ENCODE data around the gene OCRL.

DNA sequence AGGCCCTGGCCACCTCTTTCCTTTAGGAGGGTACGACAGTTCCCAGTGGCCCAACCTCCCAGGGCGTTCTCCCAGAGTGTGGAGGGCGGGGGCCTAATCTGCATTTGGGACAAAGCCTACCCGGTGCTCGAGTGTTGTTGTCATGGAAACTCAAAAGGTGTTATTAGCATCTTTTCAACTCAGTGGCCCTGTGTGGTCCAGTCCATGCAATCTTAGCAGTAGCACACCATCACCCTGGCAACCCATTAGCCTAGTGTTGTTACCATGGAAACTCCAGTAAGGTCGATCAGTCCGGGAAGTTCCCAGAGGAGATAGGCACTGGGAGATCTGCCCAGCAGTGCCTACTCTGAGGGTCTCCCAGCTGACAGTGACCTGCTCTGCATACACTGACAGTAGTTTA lies 94.5 kb downstream of the OCRL start:
- no peak for TF ChIP-seq EZH2 (IDR thresholded peaks at IDR 0.05)
- TF ChIP-seq, protein P1, sequence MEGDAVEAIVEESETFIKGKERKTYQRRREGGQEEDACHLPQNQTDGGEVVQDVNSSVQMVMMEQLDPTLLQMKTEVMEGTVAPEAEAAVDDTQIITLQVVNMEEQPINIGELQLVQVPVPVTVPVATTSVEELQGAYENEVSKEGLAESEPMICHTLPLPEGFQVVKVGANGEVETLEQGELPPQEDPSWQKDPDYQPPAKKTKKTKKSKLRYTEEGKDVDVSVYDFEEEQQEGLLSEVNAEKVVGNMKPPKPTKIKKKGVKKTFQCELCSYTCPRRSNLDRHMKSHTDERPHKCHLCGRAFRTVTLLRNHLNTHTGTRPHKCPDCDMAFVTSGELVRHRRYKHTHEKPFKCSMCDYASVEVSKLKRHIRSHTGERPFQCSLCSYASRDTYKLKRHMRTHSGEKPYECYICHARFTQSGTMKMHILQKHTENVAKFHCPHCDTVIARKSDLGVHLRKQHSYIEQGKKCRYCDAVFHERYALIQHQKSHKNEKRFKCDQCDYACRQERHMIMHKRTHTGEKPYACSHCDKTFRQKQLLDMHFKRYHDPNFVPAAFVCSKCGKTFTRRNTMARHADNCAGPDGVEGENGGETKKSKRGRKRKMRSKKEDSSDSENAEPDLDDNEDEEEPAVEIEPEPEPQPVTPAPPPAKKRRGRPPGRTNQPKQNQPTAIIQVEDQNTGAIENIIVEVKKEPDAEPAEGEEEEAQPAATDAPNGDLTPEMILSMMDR (IDR thresholded peaks at IDR 0.05) = no peak
- no peak for TF ChIP-seq EZH2phosphoT487 (IDR thresholded peaks at IDR 0.05)
